GM19023 (cell line): Measurements from ENCODE around the gene MYO3B.

ENCODE experiments used
- ATAC-seq: cut with Tn5 transposase; IDR thresholded peaks from one replicate; pipeline ENCODE4 v1.9.1; 2021; ENCODE audit warnings: mild to moderate bottlenecking, moderate library complexity; ENCODE audit not compliant: unreplicated experiment

Gene MYO3B

GRCh38 chr2:170298115-170298514, 120.2 kb downstream of the MYO3B start:
- ATAC-seq = no peak

- ATAC-seq = no peak
Observed at GRCh38 chr2:170298861-170299429, 121.0 kb downstream of the MYO3B start.

DNA sequence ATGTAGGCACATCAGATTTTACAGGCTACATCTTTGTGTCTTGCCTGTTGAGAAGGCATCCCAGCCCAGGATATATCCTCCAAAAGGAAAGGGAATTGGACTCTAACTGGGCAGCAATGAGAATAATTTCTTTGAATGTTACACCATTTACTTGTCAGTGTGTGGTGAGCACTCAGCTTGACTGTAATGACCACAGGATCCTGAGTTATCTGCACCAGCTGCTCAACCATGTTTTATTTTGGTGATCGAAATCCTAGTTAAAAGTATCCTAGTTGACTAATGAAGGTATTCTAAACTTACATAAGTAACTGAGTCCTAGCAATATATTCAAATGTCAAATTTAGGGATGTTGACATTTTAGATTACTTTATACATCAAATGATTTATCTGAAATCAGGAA, 123.0 kb downstream of the MYO3B start:
- ATAC-seq = no peak

- ATAC-seq = no peak
Observed at GRCh38 chr2:170301626-170302025, 123.7 kb downstream of the MYO3B start.

DNA sequence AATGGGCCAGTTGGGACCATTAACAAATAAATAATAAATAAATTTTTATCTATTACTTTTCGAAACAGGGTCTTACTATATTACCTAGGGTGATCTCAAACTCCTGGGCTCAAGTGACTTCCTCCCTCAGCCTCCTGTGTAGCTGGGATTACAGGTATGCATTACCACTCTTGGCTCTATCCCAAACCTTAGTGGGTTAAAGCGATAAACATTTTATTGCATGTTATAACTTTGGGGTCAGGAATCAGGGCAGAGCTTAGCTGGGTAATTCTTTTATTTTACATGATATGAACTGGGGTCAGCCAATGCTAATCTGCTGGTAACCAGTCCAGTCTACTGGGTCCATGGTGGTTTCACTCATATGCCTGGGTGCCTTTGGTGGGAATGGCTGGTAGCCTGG, 127.8 kb downstream of the MYO3B start:
- no peak for ATAC-seq

- no peak for ATAC-seq
Observed at GRCh38 chr2:170306293-170306873, 128.4 kb downstream of the MYO3B start.

GRCh38 chr2:170307052-170307451, 129.1 kb downstream of the MYO3B start:
- ATAC-seq = no peak

DNA sequence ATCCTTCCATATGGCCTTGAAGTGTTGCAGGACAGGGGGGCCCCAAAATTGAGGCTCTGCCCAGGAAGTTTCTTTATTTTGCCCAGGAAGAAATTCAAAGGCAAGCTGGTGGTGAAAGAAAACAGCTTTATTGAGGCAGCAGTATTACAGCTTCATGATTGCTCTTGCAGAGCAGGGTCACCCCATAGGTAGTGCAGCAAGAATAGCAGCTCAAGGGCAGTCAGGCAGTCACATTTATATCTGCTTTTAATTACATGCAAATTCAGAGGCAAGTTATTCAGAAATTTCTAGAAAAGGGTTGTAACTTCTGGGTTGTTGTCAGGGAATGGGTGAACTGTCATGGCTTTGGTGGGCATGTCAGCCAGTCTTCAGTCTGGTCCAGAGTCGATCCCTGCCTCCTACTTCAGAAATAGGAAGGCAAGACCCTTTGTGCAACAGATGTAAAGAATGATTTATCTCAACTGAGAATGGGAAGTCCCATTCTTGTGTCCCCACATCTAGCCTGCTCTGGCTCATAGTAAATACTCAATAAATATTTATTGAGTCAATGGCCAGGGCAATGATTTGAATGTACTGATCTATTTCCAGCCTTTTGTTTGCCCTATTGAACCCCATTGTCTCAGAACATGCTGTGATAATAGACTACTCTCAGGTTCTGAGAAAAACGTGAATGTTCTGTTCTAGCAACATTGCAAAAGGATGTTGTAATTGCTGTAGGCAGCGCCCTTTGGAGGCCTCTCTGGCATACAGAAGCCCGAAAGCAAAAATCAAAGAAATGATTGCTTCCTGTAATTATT, 129.8 kb downstream of the MYO3B start:
- no peak for ATAC-seq

DNA sequence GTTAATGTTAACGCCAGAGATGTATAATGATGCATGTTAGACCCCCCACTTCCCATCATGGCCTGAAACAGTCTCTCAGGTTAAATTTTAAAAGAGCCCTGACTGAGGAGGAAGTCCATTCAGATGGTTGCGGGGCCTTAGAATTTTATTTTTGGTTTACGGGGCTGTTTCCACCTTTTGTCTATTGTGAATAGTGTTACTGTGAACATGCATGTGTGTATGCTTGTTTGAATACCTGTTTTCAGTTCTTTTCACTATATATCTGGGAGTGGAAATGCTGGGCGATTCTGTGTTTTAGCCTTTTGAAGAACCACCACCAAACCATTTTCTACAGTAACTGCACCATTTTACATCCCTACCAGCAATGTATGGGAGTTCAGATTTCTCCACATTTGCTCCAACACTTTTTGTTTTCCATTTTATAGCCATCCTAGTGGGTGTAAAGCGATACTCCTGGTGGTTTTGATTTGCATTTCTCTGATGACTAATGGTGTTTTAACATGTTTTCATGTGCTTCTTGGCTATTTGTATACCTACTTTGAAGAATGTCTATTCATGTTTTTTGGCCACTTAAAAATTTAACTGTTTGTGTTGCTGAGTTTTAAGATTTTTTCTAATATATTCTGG, 133.0 kb downstream of the MYO3B start:
- no peak for ATAC-seq

DNA sequence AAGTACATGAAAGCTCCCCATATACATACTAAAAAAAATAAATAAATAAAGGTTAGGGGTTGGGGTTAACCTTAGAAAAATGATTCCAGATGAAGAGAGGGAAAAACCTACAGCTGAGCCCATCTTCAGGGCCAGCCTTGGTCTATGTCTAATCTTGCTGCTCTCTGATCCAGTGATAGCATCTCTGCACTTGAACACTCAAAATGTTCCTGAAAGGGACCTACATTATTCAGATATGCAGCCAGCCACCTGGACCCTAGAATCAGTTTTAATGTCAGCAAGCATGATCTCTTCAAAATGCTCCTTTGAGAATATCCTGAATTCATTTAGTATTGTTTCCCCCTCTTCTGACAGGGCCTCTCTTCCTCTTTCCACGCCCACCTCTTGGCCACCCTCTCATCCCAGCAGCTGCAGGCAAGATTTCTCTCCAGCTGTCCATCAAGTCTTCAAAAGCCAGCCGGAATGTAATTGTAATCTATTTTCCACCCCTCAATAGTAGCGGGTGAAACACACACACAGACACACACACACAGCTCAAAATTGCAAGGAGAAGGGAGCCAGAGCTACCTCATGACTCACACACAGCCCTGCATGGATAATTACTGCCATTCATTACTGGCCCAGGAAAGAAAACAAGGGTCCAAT, 135.5 kb downstream of the MYO3B start:
- ATAC-seq = no peak

DNA sequence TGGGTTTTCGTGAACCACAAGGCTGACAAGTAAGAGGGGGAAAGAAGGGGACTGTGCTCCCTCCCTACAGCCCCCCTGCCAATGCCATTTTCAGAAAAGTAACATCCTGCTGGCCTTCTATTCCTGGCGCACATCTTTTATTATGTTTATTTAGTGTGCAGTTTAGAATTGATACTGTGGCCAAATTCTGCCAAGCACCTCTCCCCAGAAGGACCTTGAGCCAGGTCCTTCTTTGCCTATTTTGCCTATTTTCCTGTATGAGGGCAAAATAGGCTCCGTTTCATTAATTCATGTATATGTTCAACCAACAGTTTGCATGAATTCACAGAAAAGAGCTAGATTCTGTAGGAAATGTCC, 136.0 kb downstream of the MYO3B start:
- no peak for ATAC-seq

DNA sequence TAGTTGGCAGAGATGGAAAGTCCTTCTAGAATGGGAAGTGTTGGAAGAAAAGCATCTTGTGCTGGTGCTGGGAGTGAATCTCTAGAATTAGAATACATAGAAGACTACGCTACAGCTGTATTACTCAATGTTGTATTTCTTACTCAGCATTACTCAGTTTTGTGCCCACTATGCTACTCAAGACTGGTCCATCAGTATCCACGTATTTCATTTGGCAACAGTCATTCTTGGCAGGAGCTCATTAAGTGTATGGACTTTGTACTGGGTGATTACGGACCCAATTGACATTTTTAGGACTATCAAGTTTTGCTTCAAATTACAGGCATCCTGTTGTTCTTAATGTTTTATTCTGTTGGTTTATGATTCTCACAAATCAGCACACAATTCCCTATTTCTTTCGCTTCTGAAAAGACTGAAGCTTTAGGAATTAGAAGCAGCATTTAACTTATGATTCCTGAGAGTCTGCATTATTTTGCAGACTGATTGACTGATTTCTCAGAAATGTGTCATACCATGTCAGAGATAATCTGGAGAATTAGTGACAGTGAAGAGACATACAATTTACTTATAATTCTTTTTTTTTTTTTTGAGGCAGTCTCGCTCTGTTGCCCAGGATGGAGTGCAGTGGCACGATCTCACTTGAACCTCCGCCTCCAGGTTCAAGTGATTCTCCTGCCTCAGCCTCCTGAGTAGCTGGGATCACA, 136.9 kb downstream of the MYO3B start:
- ATAC-seq = no peak

DNA sequence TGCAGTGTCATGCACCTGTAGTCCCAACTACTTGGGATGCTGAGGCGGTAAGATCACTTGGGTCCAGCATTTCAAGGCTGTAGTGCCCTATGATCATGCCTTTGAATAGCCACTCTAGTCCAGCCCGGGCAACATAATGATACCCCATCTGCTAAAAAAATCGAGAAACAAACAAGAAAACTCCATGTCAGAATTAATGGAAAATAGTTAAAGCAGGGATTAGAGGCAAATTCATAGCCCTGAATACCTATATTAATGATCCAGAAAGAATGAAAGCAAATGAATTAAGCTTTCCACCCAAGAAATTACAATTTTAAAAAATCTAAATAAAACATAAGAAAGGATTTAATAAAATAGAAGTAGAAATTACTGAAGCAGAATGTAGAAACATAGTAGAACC, 143.0 kb downstream of the MYO3B start:
- no peak for ATAC-seq

DNA sequence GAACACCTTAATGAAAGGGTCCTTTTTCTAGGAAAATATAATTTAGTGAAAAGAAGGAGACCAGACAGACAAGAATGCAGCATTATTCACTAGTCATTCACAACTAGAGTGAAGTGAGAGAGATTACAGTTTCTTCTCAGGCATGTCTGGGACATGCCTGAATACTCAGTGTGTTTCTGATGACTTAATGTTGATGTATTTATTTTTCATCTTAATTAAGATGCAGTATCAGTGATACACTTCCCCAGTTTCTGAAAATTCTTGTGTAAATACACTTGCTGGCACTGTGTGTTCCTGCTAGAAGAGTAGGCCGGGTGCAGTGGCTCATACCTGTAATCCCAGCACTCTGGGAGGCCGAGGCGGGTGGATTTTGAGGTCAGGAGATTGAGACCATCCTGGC, 143.6 kb downstream of the MYO3B start:
- no peak for ATAC-seq

DNA sequence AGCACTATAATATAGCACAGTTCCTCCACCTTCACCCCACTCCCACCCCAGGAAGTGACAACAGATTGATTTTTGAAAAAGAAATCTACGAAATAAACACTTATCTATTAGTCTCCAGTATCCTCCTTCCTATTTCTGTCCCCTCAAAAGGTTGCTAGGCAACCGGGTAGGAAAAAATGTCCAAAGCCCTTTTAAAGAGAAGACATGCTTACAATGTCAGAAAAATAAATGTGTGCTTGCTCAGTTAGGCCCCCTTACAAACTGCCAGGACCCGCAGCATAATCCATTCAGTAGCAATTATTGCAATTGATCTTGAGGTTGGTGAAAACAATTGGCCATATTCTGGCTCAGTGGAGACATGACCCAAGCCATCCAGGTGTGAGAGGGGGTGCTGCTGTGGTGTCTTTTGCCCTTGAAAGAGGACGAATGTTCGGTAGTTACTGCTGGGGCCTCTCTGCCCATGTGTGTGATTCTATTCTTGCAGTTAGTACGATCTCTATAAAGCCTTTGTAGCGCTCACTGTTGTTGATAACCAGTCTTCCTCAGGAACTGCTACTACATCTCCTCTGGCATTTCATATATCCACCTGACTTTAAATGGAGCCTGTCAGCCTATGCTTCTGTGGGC, 144.3 kb downstream of the MYO3B start:
- no peak for ATAC-seq

- ATAC-seq = no peak
Observed at GRCh38 chr2:170323743-170324142, 145.8 kb downstream of the MYO3B start.

DNA sequence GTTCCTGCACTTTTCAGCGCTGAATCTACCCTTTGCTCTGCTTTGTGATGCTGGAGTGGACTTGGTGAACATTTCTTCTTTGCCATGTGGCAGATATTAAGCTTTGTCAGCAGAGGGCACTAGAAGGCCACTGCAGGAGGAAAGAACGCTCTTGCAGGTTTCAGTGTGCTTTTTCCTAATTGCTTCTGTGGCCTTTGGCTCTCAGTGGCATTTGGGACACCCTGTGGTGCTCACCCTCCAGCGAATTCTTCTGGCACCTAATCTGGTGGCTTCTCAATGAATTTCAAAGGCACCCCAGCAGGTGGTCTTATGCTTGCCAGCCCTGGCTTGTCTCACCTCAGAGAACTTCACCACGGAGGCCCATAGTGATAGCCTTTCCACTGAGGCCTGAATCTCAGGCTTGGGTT, 146.7 kb downstream of the MYO3B start:
- ATAC-seq = no peak

DNA sequence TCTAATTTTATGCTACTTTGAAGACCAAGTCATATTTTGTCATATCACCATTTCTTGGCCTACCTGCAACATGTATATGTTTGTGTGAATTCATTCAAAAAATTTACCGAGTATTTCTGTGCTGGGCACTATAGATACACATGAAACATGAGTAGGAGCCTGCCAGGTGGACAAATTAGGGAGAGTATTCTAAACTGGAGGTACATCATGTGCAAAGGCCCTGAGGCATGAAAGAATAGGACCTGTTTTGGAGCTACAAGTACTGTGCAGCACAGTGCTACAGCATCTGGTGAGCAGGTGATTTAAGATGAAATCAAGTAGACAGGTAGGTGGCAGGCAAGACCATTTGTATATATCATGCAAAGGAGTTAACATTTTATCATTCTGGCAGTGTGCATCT, 152.9 kb downstream of the MYO3B start:
- no peak for ATAC-seq

DNA sequence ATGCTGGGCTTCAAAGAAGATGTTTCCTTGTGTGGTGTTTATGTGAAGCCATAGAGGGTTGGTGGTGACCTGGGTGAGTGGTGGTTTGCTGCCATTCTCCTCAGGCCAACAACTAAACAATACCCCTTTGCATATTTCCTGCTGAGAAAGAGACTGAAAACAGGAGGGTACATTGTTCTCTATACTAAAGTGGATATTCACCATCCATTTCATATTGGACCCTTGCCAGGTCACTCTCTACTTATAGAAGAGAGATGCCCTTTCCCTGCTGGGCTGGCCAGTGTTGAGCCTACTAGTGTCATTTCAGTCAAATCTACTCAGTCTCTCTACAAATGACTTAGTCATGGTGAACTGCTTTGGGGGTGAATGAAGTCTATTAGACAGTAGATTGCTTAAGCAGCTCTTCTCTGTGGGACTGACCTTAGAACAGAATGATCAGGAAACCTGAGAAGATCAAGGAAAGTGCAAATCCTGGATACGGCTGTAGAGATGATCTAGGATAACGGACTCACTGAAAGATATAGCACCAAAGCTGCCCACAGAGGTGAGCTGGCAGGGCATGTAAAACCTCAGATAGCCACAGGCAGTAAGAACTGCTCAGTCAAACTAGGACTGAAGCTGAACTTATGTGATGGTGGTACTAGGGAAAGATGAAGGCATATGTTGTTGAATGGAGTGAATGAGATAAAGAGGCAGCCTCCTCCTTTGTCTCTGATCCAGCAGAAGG, 154.9 kb downstream of the MYO3B start:
- ATAC-seq = no peak

DNA sequence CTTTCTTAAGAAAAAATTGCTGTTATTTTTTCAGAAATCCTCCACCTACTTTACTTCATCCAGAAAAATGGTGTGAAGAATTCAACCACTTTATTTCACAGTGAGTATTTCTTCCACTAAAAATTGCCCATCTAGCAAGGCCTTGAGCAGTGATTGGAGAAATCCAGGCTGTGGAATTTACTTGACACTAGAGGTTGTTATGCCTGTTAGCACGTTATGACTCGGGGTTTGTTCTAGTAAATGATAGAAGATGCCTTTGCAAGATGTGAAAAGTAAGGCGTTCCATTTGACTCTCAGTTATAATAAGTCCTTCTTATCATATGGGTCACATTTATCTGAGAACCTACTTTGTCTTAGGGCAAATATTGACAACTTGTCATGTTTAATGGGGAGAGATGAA, 157.4 kb downstream of the MYO3B start:
- ATAC-seq = no peak
